Ectodermal cell (in vitro differentiated cells): ENCODE data around the gene LCP1.

ENCODE experiments used
- H3K27ac ChIP-seq: 2 replicates; pipeline ENCODE4 v1.7.0; 2013; ENCODE audit warnings: mild to moderate bottlenecking, low read depth, low read length; ENCODE audit not compliant: insufficient read depth, poor library complexity, severe bottlenecking
- H3K27me3 ChIP-seq: 2 replicates; pipeline ENCODE4 v1.7.0; 2013; ENCODE audit warnings: mild to moderate bottlenecking, low read length; ENCODE audit not compliant: insufficient read depth, control insufficient read depth, poor library complexity, severe bottlenecking
- H3K36me3 ChIP-seq: one replicate; pipeline ENCODE4 v1.7.0; 2013; ENCODE audit warnings: low read length; ENCODE audit not compliant: control insufficient read depth, insufficient read depth
- H3K4me1 ChIP-seq: one replicate; pipeline ENCODE4 v1.7.0; 2013; ENCODE audit warnings: low read length; ENCODE audit not compliant: control insufficient read depth, insufficient read depth
- H3K4me3 ChIP-seq: 2 replicates; pipeline ENCODE4 v1.7.0; 2013; ENCODE audit warnings: low read depth, low read length, control low read depth; ENCODE audit not compliant: insufficient read depth
- H3K9me3 ChIP-seq: 2 replicates; pipeline ENCODE4 v1.7.0; 2013; ENCODE audit warnings: mild to moderate bottlenecking, low read length, moderate library complexity; ENCODE audit not compliant: control insufficient read depth
- WGBS, 2 experiments: methylation state at CpG; one replicate each; pipeline ENCODE4 v1.1.7; 2013; ENCODE audit warnings: missing lambda C conversion rate in 2 of 2; 5-methylcytosine and 5-hydroxymethylcytosine counted together

LCP1 gene

DNA sequence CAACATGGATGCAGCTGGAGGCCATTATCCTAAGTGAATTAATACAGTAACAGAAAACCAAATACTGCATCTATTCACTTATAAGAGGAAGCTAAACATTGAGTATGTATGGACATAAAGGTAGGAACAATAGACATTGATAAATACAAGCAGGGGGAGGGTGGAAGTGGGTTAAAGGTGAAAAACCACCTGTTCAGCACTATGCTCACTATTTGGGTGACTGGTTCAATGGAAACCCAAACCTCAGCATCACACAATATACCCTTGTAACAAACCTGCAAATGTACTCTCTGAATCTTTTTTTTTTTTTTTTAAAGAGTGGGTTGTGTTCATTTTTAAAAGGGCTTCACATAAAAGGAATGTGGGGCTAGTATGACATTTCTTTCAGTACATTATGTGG is 50.3 kb downstream of the LCP1 start:
- H3K27ac ChIP-seq, result no peak overlapping the region
- no peaks in the 10 kb centered on the region for H3K9me3 ChIP-seq
- H3K4me1 ChIP-seq, result peaks cover 5% of the 10 kb centered on the region
- H3K36me3 ChIP-seq, result no peaks in the 10 kb centered on the region
- no peaks in the 10 kb centered on the region for H3K27me3 ChIP-seq
- no peak overlapping the region for H3K4me3 ChIP-seq

GRCh38 chr13:46129955-46130618 is 51.9 kb downstream of the LCP1 start:
- Histone ChIP-seq H3K27ac (no peak overlapping the region), H3K9me3 (no peaks in the 10 kb centered on the region), H3K4me3 (no peak overlapping the region), H3K27me3 (no peaks in the 10 kb centered on the region), H3K4me1 (no peaks in the 10 kb centered on the region), H3K36me3 (no peaks in the 10 kb centered on the region)
- 89 to 92% methylated on average over 3 of the region's 3 CpGs for WGBS, 2 experiments

DNA sequence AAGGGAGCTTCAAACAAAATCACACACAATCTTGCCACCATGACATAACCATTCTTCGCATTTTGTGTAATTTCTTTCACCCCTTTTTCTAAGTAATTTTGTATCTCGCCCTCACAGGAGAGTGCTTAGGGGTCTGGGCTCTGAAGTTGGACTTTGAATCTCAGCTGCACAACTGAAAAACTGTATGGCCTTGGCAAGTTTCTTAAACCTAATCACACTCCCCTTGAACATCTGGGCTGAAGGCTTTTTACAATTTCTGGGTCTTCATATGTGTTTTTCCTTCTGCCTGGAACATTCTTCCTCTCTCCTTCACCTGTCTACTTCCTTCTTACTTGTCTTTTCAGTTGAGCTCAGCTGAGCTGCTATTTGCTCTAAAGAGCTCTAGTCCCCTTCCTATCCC is 52.9 kb downstream of the LCP1 start:
- H3K4me3 ChIP-seq, result no peak overlapping the region
- H3K4me1 ChIP-seq, result no peaks in the 10 kb centered on the region
- H3K27me3 ChIP-seq, result no peaks in the 10 kb centered on the region
- H3K36me3 ChIP-seq, result no peaks in the 10 kb centered on the region
- no peaks in the 10 kb centered on the region for H3K9me3 ChIP-seq
- WGBS, 2 experiments, result 78 to 94% methylated on average over 2 of the region's 2 CpGs
- H3K27ac ChIP-seq, result no peak overlapping the region

- Histone ChIP-seq H3K27me3 (no peaks in the 10 kb centered on the region), H3K4me1 (no peaks in the 10 kb centered on the region), H3K4me3 (no peak overlapping the region), H3K27ac (no peak overlapping the region), H3K36me3 (no peaks in the 10 kb centered on the region), H3K9me3 (no peaks in the 10 kb centered on the region)
- WGBS, 2 experiments, result 86 to 92% methylated on average over 7 of the region's 7 CpGs
These were observed 54.5 kb downstream of the LCP1 start for GRCh38 chr13:46127358-46128023.

GRCh38 chr13:46126552-46127357 is 55.2 kb downstream of the LCP1 start:
- Histone ChIP-seq H3K27me3 (no peaks in the 10 kb centered on the region), H3K4me1 (no peaks in the 10 kb centered on the region), H3K9me3 (no peaks in the 10 kb centered on the region), H3K27ac (no peak overlapping the region), H3K4me3 (no peak overlapping the region), H3K36me3 (no peaks in the 10 kb centered on the region)
- WGBS, 2 experiments, result 60 to 67% methylated on average over 5 to 6 of the region's 6 CpGs

DNA sequence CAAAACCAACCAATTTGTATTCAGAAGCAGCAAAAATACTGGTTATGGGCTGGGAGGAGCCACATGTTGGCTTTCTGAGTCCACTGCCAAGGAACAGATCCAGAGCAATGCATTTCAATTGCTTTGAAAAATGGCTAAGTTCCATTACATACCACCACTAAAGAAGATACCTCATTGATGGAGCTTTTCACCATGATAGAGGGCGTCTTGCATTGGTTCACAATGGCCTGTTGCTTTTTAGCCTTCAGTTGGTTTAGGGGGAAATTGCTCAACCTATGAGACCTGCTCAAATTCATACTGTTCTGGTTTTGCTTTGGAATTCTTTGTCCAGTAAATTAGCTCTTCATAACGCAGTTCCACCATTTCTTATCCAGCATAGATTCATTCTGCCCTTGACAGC is 55.9 kb downstream of the LCP1 start:
- no peaks in the 10 kb centered on the region for H3K4me1 ChIP-seq
- no peak overlapping the region for H3K4me3 ChIP-seq
- no peak overlapping the region for H3K27ac ChIP-seq
- no peaks in the 10 kb centered on the region for H3K9me3 ChIP-seq
- WGBS, 2 experiments, result 57 to 78% methylated on average over 1 to 2 of the region's 2 CpGs
- no peaks in the 10 kb centered on the region for H3K36me3 ChIP-seq
- no peaks in the 10 kb centered on the region for H3K27me3 ChIP-seq

- WGBS, 2 experiments, result 92 to 95% methylated on average over 9 to 11 of the region's 11 CpGs
- Histone ChIP-seq H3K27ac (no peak overlapping the region), H3K4me1 (no peaks in the 10 kb centered on the region), H3K9me3 (no peaks in the 10 kb centered on the region), H3K36me3 (no peaks in the 10 kb centered on the region), H3K27me3 (no peaks in the 10 kb centered on the region), H3K4me3 (no peak overlapping the region)
These were observed 56.7 kb downstream of the LCP1 start for GRCh38 chr13:46124967-46125933.

DNA sequence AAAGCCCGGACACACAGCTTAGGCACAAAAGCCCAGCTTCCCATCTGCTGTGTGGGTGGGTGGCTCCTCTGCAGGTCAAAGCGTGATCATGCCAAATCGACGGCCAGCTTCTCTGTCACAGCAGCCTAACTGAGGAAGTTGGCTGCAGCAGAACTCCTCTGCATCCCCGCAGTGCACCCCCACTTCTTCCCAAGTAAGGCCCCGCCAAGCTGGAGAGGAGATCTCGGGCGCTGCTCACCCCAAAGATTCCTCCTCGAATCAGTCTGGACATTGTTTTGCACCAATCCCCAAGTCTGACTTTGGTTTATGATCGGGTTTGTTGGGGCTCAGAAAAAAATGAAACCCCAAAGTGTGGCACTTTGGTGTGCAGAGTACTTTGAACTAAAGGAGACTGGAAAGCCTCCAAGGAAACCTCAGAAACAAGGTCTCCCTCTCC is 57.4 kb downstream of the LCP1 start:
- no peak overlapping the region for H3K27ac ChIP-seq
- H3K4me1 ChIP-seq, result no peaks in the 10 kb centered on the region
- no peaks in the 10 kb centered on the region for H3K27me3 ChIP-seq
- H3K9me3 ChIP-seq, result no peaks in the 10 kb centered on the region
- no peaks in the 10 kb centered on the region for H3K36me3 ChIP-seq
- WGBS, 2 experiments, result 93 to 95% methylated on average over 10 of the region's 10 CpGs
- no peak overlapping the region for H3K4me3 ChIP-seq

- 93 to 94% methylated on average over 6 to 7 of the region's 7 CpGs for WGBS, 2 experiments
- Histone ChIP-seq H3K4me3 (no peak overlapping the region), H3K27me3 (no peaks in the 10 kb centered on the region), H3K36me3 (no peaks in the 10 kb centered on the region), H3K27ac (no peak overlapping the region), H3K4me1 (no peaks in the 10 kb centered on the region), H3K9me3 (no peaks in the 10 kb centered on the region)
These were observed 59.7 kb downstream of the LCP1 start for GRCh38 chr13:46122304-46122703.
